ENCODE measurements around the gene FOSB. TPM values are rescaled to one million over a fixed set of nuclear protein-coding genes. Genes with fewer than 3 reads are reported as not detected.

Gene FOSB
- polyA plus RNA-seq, 1 experiment: 4.5 TPM

DNA sequence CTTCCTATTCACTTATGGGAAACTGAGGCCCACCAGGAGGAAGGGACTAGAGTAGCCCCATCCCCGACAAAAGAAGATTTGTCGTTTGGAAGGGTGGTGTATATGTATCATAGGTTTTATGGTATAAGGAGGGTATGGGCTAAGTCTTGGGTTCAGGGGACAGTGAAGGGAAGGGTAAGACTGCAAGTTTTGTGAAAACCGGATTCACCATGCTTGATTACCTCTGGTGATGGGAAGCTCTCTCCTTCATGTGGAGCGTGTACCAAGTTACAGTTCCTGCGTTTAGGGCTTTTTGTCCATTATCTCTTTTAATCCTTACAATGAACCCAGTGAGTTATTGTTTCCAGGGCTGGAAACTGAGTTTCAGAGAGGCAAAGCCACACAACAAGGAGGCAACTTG is 43.3 kb downstream of the FOSB start:
- TF ChIP-seq, protein P1, sequence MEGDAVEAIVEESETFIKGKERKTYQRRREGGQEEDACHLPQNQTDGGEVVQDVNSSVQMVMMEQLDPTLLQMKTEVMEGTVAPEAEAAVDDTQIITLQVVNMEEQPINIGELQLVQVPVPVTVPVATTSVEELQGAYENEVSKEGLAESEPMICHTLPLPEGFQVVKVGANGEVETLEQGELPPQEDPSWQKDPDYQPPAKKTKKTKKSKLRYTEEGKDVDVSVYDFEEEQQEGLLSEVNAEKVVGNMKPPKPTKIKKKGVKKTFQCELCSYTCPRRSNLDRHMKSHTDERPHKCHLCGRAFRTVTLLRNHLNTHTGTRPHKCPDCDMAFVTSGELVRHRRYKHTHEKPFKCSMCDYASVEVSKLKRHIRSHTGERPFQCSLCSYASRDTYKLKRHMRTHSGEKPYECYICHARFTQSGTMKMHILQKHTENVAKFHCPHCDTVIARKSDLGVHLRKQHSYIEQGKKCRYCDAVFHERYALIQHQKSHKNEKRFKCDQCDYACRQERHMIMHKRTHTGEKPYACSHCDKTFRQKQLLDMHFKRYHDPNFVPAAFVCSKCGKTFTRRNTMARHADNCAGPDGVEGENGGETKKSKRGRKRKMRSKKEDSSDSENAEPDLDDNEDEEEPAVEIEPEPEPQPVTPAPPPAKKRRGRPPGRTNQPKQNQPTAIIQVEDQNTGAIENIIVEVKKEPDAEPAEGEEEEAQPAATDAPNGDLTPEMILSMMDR (IDR thresholded peaks at IDR 0.05; ENCODE audit: insufficient read depth, low read depth, low read length): no peak
- peaks cover 2% of the 10 kb centered on the region; the same call in 1 of the 2 replicates for H3K36me3 ChIP-seq (ENCODE audit: control insufficient read depth, insufficient read depth, low read length)
- ChIA-PET POLR2A (no interaction called here), CTCF (interaction anchor here (0.6 to 1.2 kb wide), 2 partner anchors 43 to 131 kb away, joined by 3 read pairs; partner anchors contain the start of gene FOSB)
- DNase-seq (ENCODE audit: low read depth): no peak
- H3K4me3 ChIP-seq (ENCODE audit: low read depth, low read length): no peak overlapping the region
- H3K27me3 ChIP-seq (ENCODE audit: control insufficient read depth, insufficient read depth, low read length): no peaks in the 10 kb centered on the region

DNA sequence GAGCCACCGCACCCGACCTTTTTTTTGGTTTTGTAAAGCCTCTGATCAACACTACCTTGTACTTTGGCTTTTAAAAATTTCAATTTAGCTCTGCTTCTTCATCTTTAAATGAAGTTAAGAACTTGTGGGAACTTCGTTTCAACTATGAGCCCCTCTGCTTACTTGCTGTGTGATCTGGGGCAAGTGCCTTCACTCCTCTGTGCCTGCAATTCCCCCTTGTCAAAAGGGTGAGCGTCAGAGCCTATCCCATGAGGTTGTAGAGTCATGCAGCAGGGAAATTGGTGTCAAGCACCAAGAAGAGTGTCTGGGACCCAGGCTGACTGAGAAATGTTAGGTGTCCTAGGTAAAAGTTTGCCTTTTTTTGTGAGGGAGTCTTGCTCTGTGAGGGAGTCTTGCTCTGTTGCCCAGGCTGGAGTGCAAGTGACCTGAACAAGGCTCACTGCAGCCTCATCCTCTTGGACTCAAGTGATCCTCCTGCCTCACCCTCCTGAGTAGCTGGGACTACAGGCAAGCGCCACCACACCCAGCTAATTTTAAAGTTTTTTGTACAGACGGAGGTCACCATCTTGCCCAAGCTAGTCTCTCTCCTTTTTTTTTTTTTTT is 45.2 kb downstream of the FOSB start:
- CTCF ChIA-PET: no interaction called here
- POLR2A ChIA-PET: no interaction called here
- Histone ChIP-seq H3K36me3 (ENCODE audit: control insufficient read depth, insufficient read depth, low read length) (peaks cover 8% of the 10 kb centered on the region), H3K27me3 (ENCODE audit: control insufficient read depth, insufficient read depth, low read length) (no peaks in the 10 kb centered on the region), H3K4me3 (ENCODE audit: low read depth, low read length) (no peak overlapping the region)
- TF ChIP-seq, protein P1 (IDR thresholded peaks at IDR 0.05; ENCODE audit: insufficient read depth, low read depth, low read length): no peak
- no peak for DNase-seq (ENCODE audit: low read depth)

DNA sequence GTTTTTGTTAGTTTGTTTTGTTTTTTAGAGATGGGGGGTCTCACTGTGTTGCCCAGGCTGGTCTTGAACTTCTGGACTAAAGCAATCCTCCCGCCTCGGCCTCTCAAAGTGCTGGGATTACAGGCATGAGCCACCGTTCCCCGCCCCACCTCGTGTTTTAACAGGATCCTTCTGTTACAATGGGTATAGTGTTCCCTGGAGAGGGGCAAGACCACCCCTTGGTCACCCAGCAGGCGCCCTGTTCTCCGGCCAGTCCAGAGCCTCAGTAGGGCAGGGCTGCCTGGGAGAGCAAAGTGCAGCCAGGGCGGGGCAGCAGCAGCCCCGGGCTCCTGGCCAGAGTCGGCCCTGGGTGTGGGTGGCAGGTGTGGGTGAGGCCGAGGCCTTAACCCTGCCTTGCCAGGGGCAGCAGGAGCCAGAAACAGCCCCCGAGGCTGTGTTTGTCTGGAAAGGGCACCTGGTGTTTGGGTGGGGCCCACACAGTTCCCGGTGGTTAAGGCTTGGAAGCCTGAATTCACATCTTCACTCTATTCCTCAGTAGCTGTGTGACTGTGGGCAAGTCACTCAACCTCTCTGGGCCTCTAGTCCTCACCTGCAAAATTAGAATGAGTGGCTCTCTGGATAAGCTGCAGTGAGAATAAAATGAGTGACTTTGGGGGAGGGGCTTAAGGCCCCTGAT is 46.7 kb downstream of the FOSB start:
- Histone ChIP-seq H3K4me3 (ENCODE audit: low read depth, low read length) (no peak overlapping the region), H3K36me3 (ENCODE audit: control insufficient read depth, insufficient read depth, low read length) (peaks cover 9% of the 10 kb centered on the region), H3K27me3 (ENCODE audit: control insufficient read depth, insufficient read depth, low read length) (no peaks in the 10 kb centered on the region)
- no peak for DNase-seq (ENCODE audit: low read depth)
- TF ChIP-seq, protein P1 (IDR thresholded peaks at IDR 0.05; ENCODE audit: insufficient read depth, low read depth, low read length): no peak
- ChIA-PET POLR2A (no interaction called here), CTCF (interaction anchor here (1.8 to 2.2 kb wide), 2 partner anchors 127 to 129 kb away, joined by 5 to 6 read pairs; no protein-coding TSS in a partner anchor)

DNA sequence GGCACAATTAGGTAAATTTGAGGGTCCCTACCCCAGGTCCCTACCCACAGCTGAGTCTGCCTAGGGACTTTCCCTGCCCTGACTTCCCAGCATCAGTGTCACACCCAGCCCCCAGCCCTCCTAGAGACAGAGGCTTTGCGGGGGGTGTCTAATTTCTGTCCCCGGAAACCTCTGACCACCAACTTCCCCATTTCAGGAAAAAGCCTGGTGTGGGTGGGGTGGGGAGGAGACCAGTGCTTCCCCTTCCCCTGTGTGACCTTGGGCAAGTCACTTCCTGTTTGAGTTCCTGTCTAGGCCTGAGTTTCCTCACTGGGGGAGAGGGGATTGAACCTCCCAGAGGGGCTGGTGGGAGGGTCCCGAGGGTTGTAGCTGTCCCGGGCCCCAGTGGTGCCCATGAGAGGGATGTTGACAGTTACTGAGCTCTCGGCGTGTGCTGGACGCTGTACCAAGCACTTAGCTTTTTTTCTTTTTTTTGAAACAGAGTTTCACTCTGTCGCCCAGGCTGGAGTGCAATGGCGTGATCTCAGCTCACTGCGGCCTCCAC is 47.4 kb downstream of the FOSB start:
- peaks cover 10% of the 10 kb centered on the region for H3K36me3 ChIP-seq (ENCODE audit: control insufficient read depth, insufficient read depth, low read length)
- TF ChIP-seq, protein P1 (IDR thresholded peaks at IDR 0.05; ENCODE audit: insufficient read depth, low read depth, low read length): no peak
- no peak overlapping the region for H3K4me3 ChIP-seq (ENCODE audit: low read depth, low read length)
- H3K27me3 ChIP-seq (ENCODE audit: control insufficient read depth, insufficient read depth, low read length): no peaks in the 10 kb centered on the region
- POLR2A ChIA-PET: no interaction called here
- DNase-seq (ENCODE audit: low read depth): no peak
- CTCF ChIA-PET: interaction anchor here (0.6 to 2.2 kb wide), 6 partner anchors 29 to 167 kb away, joined by 3 to 6 read pairs (median 5); no protein-coding TSS in a partner anchor

DNA sequence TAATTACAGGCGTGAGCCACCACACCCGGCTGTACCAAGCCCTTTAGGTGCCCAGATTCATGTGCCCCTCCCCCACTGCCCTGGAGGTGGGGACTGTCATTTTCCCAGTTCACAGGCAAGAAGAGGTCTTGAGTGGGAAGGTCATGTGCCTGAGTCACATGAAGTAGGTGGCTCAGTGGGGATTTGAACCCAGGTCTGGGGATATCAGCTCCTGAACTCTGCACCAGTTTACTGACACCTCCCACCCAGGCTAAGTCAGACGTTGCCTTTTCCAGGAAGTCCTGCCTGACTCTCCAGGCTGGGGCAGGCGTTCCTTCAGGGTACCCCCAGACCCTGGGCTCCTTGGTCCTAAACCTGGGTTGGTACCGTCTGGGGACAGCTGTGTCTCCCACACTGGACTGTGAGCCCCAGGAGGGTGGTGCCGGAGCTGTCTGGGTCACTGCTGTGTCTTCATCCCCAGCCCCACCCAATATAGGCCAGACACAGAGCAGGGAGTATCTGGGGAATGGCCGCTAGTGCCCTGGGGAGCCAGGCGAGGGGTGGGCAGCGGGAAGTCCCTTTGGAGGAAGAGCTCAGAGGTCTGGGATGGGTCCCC is 48.1 kb downstream of the FOSB start:
- POLR2A ChIA-PET: no interaction called here

More for the DNA sequence above, 48.1 kb downstream of the FOSB start:
- Histone ChIP-seq H3K4me3 (ENCODE audit: low read depth, low read length) (no peak overlapping the region), H3K36me3 (ENCODE audit: control insufficient read depth, insufficient read depth, low read length) (peaks cover 13% of the 10 kb centered on the region), H3K27me3 (ENCODE audit: control insufficient read depth, insufficient read depth, low read length) (no peaks in the 10 kb centered on the region)
- CTCF ChIA-PET: interaction anchor here (0.5 to 2.2 kb wide), 9 partner anchors 11 to 166 kb away, joined by 3 to 6 read pairs (median 5); no protein-coding TSS in a partner anchor
- TF ChIP-seq, protein P1 (IDR thresholded peaks at IDR 0.05; ENCODE audit: insufficient read depth, low read depth, low read length): no peak
- no peak for DNase-seq (ENCODE audit: low read depth)

Data from BJ (cell line).